Forelimb muscle (tissue), 1 donor: Measurements from ENCODE around the gene RPP30. TPM values are rescaled to one million over a fixed set of nuclear protein-coding genes. Genes with fewer than 3 reads are reported as not detected.
"Not testable (repeated sequence)": the region's sequence is repeated elsewhere in the genome, so short reads cannot be mapped to it uniquely, and the experiment has no call there.

Source experiments
- DNase-seq: peaks from one replicate; pipeline ENCODE4 v3.0.0-alpha.2; 2013; ENCODE audit warnings: low read depth
- polyA plus RNA-seq: library from polyadenylated mRNA; unstranded; fragments of 120-200 nt; gene quantifications from one replicate; pipeline ENCODE4 v1.2.1, GENCODE V29; 2013; ENCODE audit not compliant: insufficient read length

Gene RPP30
- polyA plus RNA-seq, 1 donor, result 29.4 TPM

GRCh38 chr10:90871279-90871765 is 452 bp upstream of the RPP30 start:
- DNase-seq, result no peak

GRCh38 chr10:90872648-90873020 is 860 bp downstream of the RPP30 start:
- no peak for DNase-seq

- no peak for DNase-seq
Measured at GRCh38 chr10:90879062-90879461, 7.3 kb downstream of the RPP30 start.

- not testable (repeated sequence) for DNase-seq
Measured at GRCh38 chr10:90880059-90880719, 8.4 kb downstream of the RPP30 start.

GRCh38 chr10:90884431-90884830 is 12.7 kb downstream of the RPP30 start:
- DNase-seq, result no peak

GRCh38 chr10:90885176-90885575 is 13.4 kb downstream of the RPP30 start:
- DNase-seq, result no peak

- DNase-seq, result no peak
Measured at GRCh38 chr10:90887555-90887954, 15.8 kb downstream of the RPP30 start.

- DNase-seq, result no peak
Measured at GRCh38 chr10:90888387-90888786, 16.6 kb downstream of the RPP30 start.

- no peak for DNase-seq
Measured at GRCh38 chr10:90889636-90890035, 17.9 kb downstream of the RPP30 start.

- DNase-seq, result no peak
Measured at GRCh38 chr10:90890347-90890746, 18.6 kb downstream of the RPP30 start.

- DNase-seq, result no peak
Measured at GRCh38 chr10:90893190-90893589, 21.4 kb downstream of the RPP30 start.

GRCh38 chr10:90896916-90897315 is 25.1 kb downstream of the RPP30 start:
- DNase-seq, result not testable (repeated sequence)

- no peak for DNase-seq
Measured at GRCh38 chr10:90905925-90906324, 34.2 kb downstream of the RPP30 start.

- DNase-seq, result no peak
Measured at GRCh38 chr10:90906596-90906995, 34.8 kb downstream of the RPP30 start.

GRCh38 chr10:90911133-90912051 is 39.6 kb downstream of the RPP30 start:
- peak; percentile 49 for DNase-seq

GRCh38 chr10:90912174-90912573 is 40.4 kb downstream of the RPP30 start:
- DNase-seq, result no peak

- DNase-seq, result no peak
Measured at GRCh38 chr10:90912854-90913479, 41.2 kb downstream of the RPP30 start.

- no peak for DNase-seq
Measured at GRCh38 chr10:90913774-90914420, 42.1 kb downstream of the RPP30 start.

- no peak for DNase-seq
Measured at GRCh38 chr10:90914992-90915765, 43.4 kb downstream of the RPP30 start.

- DNase-seq, result no peak
Measured at GRCh38 chr10:90915766-90916075, 43.9 kb downstream of the RPP30 start.
